Measurements from ENCODE around the gene GOLGA3. TPM values are rescaled to one million over a fixed set of nuclear protein-coding genes. Genes with fewer than 3 reads are reported as not detected.

Gene GOLGA3
- total and polyA plus RNA-seq, 9 of the 15 experiments (the other 6 are each of a cell fraction or from before 2014, with no cell fraction given), result 1.9 to 48.1 (median 18.4) TPM

- TF ChIP-seq SAFB2 (IDR thresholded peaks at IDR 0.05; ENCODE audit: borderline replicate concordance, low read depth, low read length, severe bottlenecking) (no peak), ID3 (CRISPR knock-in tag; IDR thresholded peaks at IDR 0.05) (no peak), ID3 (tag; IDR thresholded peaks at IDR 0.05) (peak; percentile 91), ZNF583 (CRISPR knock-in tag; IDR thresholded peaks at IDR 0.05) (peak; percentile 72; the same call in 1 of the 2 replicates), SMARCA5 (IDR thresholded peaks at IDR 0.05) (no peak), L3MBTL2 (IDR thresholded peaks at IDR 0.05) (peak; percentile 91), ELF4 (CRISPR knock-in tag; IDR thresholded peaks at IDR 0.05) (peak; percentile 90), KLF6 (CRISPR knock-in tag; IDR thresholded peaks at IDR 0.05; ENCODE audit: borderline replicate concordance) (peak; percentile 95), NFIC (IDR thresholded peaks at IDR 0.05) (peak; percentile 38; the same call in 1 of the 2 replicates), TFAP4 (CRISPR knock-in tag; IDR thresholded peaks at IDR 0.05; ENCODE audit: borderline replicate concordance) (peak; percentile 39), DNMT1 (IDR thresholded peaks at IDR 0.05) (no peak), CTBP1 (IDR thresholded peaks at IDR 0.05; ENCODE audit: borderline replicate concordance) (peak; percentile 91), HSF4 (CRISPR knock-in tag; IDR thresholded peaks at IDR 0.05; ENCODE audit: borderline replicate concordance) (0 out of 2 replicates have a peak, but pooled peaks have one; percentile 59), CCNT2 (IDR thresholded peaks at IDR 0.05; ENCODE audit: borderline replicate concordance, extremely low read depth, insufficient read length, low read depth, low read length) (peak; percentile 47), GTF2A2 (tag; IDR thresholded peaks at IDR 0.05) (peak; percentile 78), ELF2 (CRISPR knock-in tag; IDR thresholded peaks at IDR 0.05) (peak; percentile 99), GTF2E2 (tag; IDR thresholded peaks at IDR 0.05) (peak; percentile 94), FOXP1 (CRISPR knock-in tag; IDR thresholded peaks at IDR 0.05) (peak; percentile 80), JUN (IDR thresholded peaks at IDR 0.05; ENCODE audit: borderline replicate concordance, low read depth, low read length) (no peak; the same call in 1 of the 2 replicates), JUN (CRISPR knock-in tag; IDR thresholded peaks at IDR 0.05; ENCODE audit: borderline replicate concordance) (no peak), HDAC8 (tag; IDR thresholded peaks at IDR 0.05) (peak; percentile 43; the same call in 1 of the 2 replicates), YBX1 (IDR thresholded peaks at IDR 0.05) (no peak), ELF1 (tag; IDR thresholded peaks at IDR 0.05) (peak; percentile 98), THAP7 (CRISPR knock-in tag; IDR thresholded peaks at IDR 0.05) (peak; percentile 68; the same call in 1 of the 2 replicates), ATF7 (IDR thresholded peaks at IDR 0.05) (peak; percentile 91), KDM4B (IDR thresholded peaks at IDR 0.05; ENCODE audit: borderline replicate concordance in 2 of 2, low read depth in 1 of 2) (peak in 1 of 2 experiments; percentile 95; a peak in 2 of 4 replicates), POLR2H (tag; IDR thresholded peaks at IDR 0.05; ENCODE audit: low read depth) (peak; percentile 37; the same call in 1 of the 2 replicates)
Measured at GRCh38 chr12:132828706-132829534, at the start of gene GOLGA3 (continued).
